Epithelial cell of prostate (primary cell): ENCODE measurements around the gene BNC2.
"Not testable (repeated sequence)": the region's sequence is repeated elsewhere in the genome, so short reads cannot be mapped to it uniquely, and the experiment has no call there.

Experiments used
- DNase-seq: peaks from one replicate; pipeline ENCODE4 v3.0.0-alpha.2; 2011; ENCODE audit warnings: low read depth, low spot score
- H3K27ac ChIP-seq: fragments of 450-650 bp; 2 replicates; pipeline ENCODE4 v1.5.1; 2017; ENCODE audit warnings: mild to moderate bottlenecking

BNC2 gene

DNA sequence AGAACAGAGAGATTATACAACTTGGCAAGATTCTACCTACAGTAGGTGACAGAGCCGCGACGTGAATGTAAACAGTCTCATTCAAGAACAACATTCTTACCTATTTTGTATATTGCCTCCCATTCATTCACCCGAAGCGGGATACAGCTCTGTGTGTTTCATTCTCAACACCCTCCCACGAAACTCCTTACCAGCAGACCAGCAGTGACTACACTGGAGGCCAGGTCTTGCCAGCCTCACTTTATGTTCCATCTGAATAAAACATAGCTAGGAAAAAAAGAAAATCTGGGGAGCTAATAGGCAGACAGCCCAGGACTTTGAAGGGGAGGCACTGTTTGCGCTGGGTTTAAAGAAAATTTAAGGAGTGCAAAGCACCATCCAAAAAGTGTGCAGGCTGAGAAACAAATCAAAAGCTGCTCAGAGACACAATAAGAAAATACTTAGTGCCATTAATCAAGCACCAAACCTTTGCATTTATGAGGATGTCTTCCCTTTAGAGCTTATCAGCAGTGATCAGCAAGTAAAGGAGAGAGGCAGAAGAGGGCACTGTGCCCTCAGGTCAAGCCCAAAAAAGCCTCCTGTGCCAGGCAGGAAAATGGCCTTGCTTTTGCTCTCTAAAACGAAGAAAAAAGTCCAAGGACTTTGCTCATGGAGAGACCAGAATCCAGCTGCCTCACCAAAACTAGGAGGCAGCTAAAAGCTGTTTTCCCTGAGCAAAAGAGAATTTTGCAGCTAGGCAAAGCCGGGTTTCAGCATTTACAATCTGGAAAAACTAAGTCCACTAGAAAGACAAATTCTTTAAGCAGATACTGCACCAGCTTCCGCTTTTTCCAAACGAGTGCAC, 295.1 kb downstream of the BNC2 start:
- DNase-seq = no peak
- H3K27ac ChIP-seq = no peak overlapping the region

DNA sequence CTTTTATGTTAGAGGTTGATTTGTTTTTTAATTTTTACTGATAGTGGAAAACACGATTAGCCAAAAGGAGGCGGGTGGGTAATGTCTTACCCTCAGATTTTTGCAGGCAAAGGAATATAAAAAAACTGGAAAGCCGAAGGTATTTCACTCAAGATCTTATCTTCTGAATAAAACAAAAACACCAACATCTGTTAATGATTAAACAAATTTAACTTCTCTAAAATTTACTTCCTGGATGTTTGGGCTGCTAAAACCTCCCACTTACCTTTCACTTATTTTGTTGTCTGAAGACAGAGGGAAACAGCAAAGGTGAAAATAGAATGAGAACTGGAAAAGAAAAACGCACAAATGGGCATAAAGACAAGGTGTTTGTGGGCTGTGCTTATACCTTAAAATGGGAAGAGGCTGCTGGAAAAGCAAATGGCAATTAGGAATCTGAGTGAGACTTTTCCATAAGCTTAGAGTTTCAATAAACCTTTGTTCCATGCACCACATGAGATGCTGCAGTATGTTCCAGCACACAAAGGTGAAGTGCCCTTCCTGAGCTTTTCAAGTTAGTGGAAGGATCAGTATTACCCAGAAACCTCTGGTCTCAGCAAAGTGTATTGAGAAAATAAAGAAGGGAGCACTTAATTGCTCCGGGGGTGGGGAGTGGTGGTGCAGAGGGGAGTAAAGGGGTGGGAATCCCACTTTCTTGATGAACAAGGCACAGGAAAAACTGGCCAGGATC, 298.3 kb downstream of the BNC2 start:
- DNase-seq = no peak
- H3K27ac ChIP-seq = no peak overlapping the region

DNA sequence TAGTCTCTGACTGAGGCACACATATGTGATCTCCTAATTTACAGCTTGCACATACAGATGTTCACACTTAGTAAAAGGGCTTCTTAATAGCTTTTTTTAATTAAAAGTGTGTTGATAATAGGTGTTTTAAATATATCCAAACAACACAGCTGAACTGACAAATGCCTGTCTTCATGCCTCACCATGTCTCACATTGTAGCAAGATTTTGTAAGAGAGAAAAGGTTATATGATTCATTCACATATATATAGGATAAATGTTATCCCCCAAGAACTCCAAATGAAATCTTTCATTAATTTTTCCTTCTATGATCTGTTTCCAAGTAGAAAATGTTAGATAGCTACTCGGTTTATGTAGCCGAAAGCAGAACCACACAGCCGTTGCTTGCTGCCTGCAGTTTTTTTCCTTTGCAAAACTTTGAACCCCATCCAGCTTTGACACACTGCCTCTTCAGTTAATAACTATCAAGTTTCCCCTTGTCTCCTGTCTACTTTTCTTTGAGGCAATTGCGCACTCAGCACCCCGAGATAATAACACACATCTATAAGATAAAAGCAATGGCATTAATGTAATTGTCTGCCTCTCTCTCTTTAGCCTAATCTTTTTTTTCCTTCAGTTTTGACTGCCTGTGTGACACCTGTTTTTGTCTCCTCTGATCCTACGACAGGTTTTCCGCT, 299.2 kb downstream of the BNC2 start:
- DNase-seq = no peak
- no peak overlapping the region for H3K27ac ChIP-seq

DNA sequence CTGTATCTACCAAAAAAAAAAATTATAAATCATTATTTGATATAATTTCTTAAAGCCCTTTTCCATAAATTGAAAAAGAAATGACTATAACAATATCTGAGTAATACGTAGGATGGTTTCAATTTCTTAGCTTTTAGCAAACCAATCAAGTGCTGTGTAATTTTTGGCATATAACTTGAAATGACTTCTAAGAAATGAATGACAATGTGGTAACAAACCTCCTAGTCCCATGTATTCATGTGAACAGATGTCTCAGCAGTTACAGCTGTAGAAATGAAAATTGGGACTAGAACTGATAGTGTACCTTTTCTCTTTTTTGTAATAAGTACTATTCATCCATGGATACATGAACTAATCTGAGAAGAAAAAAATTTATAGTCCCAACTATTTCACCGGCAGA, 307.0 kb downstream of the BNC2 start:
- no peak overlapping the region for H3K27ac ChIP-seq
- DNase-seq = no peak

DNA sequence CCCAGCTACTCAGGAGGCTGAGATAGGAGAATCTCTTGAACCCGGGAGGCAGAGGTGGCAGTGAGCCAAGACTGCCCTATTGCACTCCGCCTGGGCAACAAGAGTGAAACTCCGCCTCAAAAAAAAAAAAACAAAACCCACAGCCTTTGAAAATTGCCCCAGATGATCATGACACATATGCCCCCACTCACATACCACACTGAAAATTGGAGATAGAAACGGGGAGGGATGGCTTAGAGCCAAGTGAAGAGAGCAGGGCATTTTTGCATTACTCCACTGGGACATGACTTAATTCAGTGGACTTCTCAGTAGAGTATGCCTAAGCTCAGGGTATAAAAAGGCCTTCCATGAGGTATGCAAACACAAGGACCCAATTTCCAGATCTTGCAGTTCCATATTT, 309.3 kb downstream of the BNC2 start:
- no peak for DNase-seq
- H3K27ac ChIP-seq = no peak overlapping the region

DNA sequence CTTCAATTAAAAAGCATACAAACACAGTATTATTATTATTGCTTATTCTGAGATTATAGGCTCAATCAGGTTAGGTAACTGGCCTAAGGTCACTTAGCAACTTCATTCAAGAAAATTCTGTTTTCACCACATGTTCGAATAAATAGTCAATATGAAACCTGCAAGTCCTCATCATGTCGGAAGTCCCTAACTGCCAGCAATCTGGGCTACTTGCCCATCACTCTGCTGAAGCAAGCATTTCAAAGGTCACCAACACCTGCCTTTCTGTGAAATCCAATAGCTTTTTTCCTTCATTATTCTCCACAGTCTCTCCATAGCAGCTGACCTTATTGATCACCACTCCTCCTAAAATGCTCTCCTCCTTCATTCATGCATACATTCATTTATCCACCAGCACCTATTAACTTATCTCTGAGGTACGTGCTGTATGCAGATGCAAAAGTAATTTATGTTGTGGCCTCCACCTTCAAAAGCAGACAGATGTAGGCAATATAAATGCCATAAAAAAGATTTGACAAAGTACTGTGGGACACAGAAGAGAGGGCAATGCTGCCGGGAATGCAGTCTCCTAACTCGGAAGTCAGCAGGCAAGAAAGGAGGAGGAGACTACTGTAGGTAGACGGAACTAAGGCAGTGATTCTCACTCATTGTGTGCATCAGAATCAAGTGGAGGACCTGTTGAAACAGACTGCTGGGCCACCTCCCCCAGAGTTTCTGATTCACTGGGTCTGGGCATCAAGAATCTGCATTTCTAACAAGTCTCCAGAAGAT, 310.9 kb downstream of the BNC2 start:
- DNase-seq = no peak

DNA sequence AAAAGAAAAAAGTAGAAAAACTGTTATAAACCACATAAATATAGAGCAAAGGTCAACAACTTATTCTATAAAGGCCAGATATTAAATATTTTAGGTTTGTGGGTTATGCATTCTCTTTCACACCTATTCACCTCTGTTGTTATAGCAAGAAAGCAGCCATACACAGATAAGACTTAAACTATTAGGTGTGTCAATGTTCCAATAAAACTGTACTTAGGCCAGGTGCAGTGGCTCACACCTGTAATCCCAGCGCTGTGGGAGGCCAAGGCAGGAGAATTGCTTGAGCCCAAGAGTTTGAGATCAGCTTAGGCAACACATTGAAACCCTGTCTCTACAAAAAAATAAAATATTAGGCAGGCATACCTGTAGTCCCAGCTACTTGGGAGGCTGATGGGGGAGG, 314.7 kb downstream of the BNC2 start:
- DNase-seq = no peak
- no peak overlapping the region for H3K27ac ChIP-seq

More for the DNA sequence above, 310.9 kb downstream of the BNC2 start:
- no peak overlapping the region for H3K27ac ChIP-seq

DNA sequence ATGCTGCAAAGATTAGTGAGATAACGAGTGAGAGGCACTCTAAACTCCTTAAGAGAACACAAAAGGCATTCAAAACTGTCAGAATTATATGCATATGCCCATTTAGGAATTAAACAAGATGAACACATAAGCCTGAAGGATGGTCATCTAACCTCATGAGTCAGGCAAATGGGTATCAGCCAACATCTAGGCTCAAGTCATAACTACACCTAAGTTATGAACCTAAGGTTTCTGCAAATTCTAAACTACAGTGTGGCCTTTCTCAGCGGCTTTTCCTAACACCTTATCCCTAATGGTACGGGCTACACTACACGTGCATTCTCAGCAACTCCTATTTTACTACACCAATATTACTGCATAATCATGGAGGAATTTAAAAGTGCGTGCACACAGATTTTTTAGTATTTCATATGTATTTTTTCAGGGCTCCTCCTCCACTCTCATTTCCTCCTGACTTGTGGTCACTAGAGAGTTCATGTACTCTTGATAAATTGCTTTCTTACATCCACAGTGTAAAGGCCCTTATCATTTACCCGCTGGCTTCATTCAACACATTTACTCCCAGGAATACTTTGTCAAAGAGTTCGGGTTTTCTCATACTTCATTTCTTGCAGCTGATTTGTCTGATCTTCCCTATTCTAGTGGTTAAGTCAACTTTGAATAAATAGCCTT, 316.5 kb downstream of the BNC2 start:
- H3K27ac ChIP-seq = no peak overlapping the region
- no peak for DNase-seq

DNA sequence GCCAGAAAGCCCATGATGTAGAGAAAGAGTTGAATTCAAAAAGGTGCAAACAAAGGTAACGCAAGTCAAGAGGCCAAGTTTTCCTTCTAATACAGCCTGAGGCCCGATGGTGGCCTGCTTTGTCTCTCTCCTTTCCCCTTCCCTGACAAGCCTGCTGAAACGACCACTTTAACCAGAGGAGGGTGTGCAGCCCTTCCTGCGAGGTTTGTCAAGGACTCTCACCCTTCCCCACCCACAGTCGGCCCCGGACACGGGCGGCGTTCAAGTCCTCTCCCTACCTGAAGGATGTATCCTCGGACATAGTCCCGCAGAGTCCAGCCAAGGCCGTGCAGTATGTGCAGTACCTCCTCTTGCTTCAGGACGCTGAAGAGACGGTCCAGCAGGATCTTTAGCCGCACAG, 318.2 kb downstream of the BNC2 start:
- H3K27ac ChIP-seq = no peak overlapping the region
- no peak for DNase-seq

DNA sequence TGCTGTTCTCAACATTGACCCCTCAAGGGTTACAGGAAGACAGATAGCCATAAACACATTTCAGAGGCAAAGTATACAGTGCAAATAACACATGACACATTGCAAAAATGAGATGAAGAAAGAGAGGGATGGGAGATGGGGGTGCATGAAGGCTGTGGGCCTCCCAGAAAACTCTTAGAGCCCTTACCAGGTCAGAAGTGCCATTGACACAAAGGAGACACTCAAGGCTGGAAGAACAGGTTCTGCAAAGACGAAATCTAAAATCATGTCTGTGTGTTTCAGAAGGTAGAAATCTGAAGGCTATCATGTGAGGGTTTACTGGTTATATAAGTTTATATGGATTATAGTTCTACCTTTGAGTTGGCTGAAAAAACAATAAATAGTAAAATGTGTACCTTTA, 318.8 kb downstream of the BNC2 start:
- H3K27ac ChIP-seq = no peak overlapping the region
- no peak for DNase-seq

DNA sequence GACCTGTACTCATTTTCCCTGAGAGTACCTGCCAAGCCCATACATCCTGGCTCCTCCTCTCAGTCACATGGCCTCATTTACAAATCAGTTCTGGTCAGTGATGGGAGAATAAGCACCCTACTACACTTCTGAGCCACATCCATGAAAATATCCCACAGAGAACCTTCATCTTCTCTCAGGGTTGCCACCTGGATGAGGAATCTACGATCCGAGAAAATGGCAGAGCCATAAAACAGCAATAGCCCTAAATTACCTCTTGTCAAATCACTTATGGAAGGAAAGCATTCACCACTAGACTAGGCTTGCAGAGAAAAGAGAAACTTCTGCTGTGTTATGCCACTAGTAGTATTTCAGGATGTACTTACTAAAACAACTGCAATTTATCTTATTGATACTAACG, 324.8 kb downstream of the BNC2 start:
- DNase-seq = no peak
- H3K27ac ChIP-seq = no peak overlapping the region

DNA sequence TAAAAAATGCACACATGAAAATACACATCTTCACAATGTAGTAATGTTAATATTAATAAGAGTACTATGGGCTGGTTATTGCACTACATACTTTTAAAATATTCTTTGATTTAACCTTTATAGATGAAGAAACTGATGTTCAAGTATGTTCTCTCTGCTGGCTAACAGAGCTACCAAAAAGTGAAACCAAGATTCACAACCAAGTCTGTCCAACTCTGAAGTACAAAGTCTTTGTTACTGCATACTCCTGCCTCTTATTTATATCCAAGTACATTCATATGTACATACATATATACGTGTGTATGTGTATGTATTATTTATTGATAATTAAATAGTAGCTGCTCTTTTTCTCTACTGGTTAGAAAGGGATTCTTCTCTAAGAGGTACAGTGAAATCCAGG, 325.6 kb downstream of the BNC2 start:
- no peak overlapping the region for H3K27ac ChIP-seq

DNA sequence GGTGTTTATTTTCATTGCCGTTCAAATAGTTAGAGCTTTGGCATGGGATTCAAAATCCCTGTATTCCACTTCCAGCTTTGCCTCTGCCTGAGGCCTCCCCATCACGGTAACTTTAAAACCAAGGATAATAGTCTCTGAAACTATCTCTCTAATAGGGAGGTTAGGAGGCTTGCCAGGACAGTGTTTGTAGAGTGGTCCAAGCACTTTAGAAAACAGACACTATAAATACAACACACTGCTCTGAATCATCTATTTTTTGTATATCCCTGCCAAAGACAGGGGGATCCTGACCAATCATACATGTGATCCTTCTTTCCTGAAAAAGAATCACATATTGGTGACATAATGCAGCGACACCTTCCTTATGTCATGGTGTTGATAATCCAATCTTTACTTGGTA, 326.8 kb downstream of the BNC2 start:
- no peak for DNase-seq

More for the DNA sequence above, 325.6 kb downstream of the BNC2 start:
- DNase-seq = no peak

DNA sequence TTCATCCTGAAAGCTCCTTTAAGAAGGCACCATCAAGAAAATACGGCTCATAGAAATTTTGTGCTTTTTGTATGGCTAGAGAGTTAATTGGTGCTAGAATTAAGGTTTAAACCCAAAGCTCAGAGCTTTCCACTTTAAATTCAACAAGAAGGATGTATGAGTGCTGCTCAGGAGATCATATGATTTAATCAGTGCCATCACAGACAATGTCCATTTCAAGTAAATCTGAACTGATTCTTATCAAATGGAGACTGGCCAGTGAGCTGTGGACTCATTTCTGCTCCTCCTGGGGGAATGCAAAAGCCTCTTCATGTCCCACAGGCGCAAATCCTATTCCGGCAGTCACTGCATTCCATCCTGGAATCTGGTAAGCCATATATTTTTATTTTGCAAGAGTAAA, 327.2 kb downstream of the BNC2 start:
- DNase-seq = no peak
- H3K27ac ChIP-seq = no peak overlapping the region

More for the DNA sequence above, 326.8 kb downstream of the BNC2 start:
- no peak overlapping the region for H3K27ac ChIP-seq

DNA sequence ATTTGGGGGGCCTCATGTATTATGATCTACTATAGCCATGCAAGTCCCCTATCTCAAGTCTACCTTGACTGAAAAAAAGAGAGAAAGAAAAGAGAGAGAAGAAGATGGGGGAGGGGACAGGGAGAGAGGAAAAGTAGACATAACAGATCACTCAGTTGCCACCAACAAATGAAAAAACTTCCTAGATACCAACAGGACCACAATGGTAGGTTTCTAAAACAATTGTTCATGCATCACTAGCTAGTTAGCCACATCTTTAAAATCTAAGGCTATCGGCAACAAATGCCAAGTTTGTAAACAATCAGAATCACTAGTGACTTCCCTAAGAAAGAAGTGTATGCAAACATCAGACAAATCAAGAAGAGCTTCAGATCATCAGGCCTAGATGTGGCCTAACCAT, 328.2 kb downstream of the BNC2 start:
- DNase-seq = no peak
- no peak overlapping the region for H3K27ac ChIP-seq

DNA sequence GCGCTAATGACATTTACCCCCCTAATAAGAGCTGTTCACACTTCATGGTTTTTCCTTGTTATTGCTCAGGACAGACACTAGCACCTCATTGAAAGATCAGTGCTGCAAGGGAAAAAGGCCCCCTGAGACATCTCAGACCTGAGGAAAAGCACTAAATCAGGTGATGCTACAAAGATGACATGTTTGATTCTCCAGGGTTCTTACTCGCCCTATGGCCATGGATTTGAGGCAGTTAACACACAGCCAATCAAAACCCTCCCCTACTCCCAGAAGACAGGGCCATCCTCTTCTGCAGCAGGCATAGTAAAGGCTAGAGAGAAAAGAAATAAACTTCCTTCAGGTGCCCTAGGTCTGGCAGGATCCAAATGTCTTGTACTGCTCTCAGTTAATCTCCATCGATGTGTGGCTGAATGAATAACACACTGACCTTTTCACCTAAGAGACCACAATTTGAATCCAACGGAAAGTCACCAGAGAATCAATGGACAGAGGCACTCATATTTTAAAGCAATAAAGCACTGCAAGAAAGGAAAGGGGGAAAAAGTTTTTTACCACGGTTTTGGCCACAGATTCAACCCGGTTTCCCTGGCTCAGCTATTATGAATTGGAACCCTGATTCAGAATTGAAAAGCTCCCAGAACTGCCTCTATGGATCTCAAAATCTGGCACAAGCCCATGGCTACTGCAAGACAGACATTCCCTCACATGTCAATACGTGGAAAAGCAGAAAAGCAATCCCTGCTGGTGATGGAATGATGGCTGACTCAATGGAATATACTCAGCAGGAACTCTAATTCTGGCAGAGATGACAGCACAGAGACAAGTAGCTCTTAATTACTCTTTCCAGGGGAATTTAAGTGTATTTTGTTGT, 329.5 kb downstream of the BNC2 start:
- no peak for DNase-seq
- H3K27ac ChIP-seq = no peak overlapping the region

DNA sequence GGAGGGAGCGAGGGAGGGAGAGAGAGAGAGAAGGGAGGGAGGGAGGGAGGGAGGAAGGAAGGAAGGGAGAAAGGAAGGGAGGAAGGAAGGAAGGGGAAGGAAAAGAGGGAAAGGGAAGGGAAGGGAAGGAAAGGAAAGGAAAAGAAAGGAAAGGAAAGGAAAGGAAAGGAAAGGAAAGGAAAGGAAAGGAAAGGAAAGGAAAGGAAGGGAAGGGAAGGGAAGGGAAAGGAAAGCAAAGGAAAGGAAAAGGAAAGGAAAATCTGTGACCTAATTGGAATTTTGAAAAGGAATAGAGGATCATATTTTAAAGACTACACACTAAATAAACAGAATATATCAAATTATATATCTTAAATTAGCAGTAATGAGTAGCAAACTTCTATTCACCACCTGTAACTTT, 330.8 kb downstream of the BNC2 start:
- H3K27ac ChIP-seq = not testable (repeated sequence)

DNA sequence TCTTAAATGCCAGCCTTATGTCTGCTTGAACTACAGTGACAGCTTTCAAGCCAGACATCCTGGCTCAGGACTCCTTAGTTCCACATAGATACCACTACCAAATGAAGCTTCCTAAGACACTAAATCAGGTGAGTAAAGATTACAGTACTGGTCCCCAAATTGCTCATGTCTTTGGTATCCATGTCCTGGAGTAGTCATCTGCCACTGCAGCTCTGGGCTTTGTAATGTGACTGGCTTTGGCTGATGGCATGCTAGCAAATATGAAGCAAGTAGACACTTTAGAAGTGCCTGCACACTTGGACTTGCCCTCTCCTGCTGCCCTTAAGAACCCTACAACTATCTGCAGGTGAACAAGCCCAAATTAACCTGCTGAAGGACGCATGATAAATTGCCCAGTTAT, 334.9 kb downstream of the BNC2 start:
- no peak overlapping the region for H3K27ac ChIP-seq
- DNase-seq = no peak

More for the DNA sequence above, 330.8 kb downstream of the BNC2 start:
- not testable (repeated sequence) for DNase-seq
